Measurements from ENCODE around the gene HGFAC. TPM values are rescaled to one million over a fixed set of nuclear protein-coding genes. Genes with fewer than 3 reads are reported as not detected.

The HGFAC gene
- total and polyA plus RNA-seq, 4 donors: 0.24 to 2.6 (median 0.37) TPM

DNA sequence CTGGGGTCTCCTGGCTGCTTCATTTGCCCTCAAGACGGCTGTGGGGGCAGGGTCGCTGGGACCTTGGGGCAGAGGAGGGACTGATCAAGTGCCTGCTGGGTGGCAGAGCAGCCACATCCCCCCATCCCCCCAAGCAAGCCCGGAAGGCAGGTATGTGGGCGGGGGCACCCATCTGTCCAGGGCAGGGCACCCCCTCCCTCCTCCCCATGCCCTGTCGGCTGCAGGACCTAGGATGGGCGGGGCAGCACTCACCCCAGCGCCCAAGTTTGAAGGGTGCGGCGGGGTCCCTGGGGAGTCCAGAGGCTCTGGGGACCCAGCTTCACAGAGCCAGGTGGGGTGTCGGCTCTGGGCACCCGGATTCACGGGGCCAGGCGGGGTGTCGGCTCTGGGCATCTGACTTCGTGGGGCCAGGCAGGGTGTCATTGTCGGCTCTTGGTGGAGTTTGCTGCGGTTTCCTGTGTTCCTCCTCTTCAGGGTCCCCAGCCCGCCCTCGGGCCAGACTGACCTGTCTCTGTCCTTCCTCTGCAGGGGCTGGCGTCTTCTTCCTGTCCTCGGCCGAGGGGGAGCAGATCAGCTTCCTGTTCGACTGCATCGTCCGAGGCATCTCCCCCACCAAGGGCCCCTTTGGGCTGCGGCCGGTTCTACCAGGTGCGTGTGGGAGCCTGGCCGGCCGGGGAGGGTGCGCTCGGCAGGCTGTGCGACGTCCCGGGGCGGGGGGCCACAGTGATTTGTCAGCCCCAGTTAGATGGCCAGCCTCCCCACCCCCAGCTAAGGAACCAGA is 43.4 kb downstream of the HGFAC start:
- Histone ChIP-seq H3K27me3 (ENCODE audit: control insufficient read depth in 3 of 3, insufficient read depth in 3 of 3, low read length in 2 of 3) (peaks cover 0 to 41% (median 3%) of the 10 kb centered on the region in 3 donors), H3K9me3 (ENCODE audit: control insufficient read depth in 4 of 4, insufficient read depth in 3 of 4, low read length in 3 of 4) (no peaks in the 10 kb centered on the region), H3K4me1 (ENCODE audit: control insufficient read depth in 5 of 5, insufficient read depth in 5 of 5, low read length in 5 of 5) (peaks cover 0 to 12% (median 0%) of the 10 kb centered on the region in 5 donors), H3K4me3 (no peak overlapping the region), H3K27ac (ENCODE audit: low read depth in 1 of 2, low read length in 1 of 2) (peak overlapping the region in 1 of 2 donors; percentile 89), H3K36me3 (ENCODE audit: control insufficient read depth in 4 of 4, insufficient read depth in 4 of 4, low read length in 4 of 4) (no peaks in the 10 kb centered on the region), H3K9ac (ENCODE audit: insufficient read depth in 1 of 2, low read length in 2 of 2) (no peak overlapping the region)
- ATAC-seq (ENCODE audit: insufficient read depth, low FRiP score): no peak
- 17 to 18% methylated on average over 29 to 36 of the region's 36 CpGs for WGBS, 2 donors
- TF ChIP-seq CTCF (IDR thresholded peaks at IDR 0.05; ENCODE audit: control extremely low read depth, extremely low read depth): no peak
- DNase-seq: peak in 1 of 3 donors; percentile 42

GRCh38 chr4:3485886-3486540 is 44.2 kb downstream of the HGFAC start:
- ATAC-seq (ENCODE audit: insufficient read depth, low FRiP score) (no peak), DNase-seq (no peak)
- peaks cover 0 to 9% (median 0%) of the 10 kb centered on the region in 5 donors for H3K4me1 ChIP-seq (ENCODE audit: control insufficient read depth in 5 of 5, insufficient read depth in 5 of 5, low read length in 5 of 5)
- H3K36me3 ChIP-seq (ENCODE audit: control insufficient read depth in 4 of 4, insufficient read depth in 4 of 4, low read length in 4 of 4): no peaks in the 10 kb centered on the region
- peak overlapping the region in 1 of 2 donors; percentile 89 for H3K27ac ChIP-seq (ENCODE audit: low read depth in 1 of 2, low read length in 1 of 2)
- peaks cover 0 to 48% (median 9%) of the 10 kb centered on the region in 3 donors for H3K27me3 ChIP-seq (ENCODE audit: control insufficient read depth in 3 of 3, insufficient read depth in 3 of 3, low read length in 2 of 3)
- no peaks in the 10 kb centered on the region for H3K9me3 ChIP-seq (ENCODE audit: control insufficient read depth in 4 of 4, insufficient read depth in 3 of 4, low read length in 3 of 4)
- no peak overlapping the region for H3K9ac ChIP-seq (ENCODE audit: insufficient read depth in 1 of 2, low read length in 2 of 2)
- no peak overlapping the region for H3K4me3 ChIP-seq
- 84 to 88% methylated on average over 25 of the region's 25 CpGs for WGBS, 2 donors
- TF ChIP-seq CTCF (IDR thresholded peaks at IDR 0.05; ENCODE audit: control extremely low read depth, extremely low read depth): no peak

DNA sequence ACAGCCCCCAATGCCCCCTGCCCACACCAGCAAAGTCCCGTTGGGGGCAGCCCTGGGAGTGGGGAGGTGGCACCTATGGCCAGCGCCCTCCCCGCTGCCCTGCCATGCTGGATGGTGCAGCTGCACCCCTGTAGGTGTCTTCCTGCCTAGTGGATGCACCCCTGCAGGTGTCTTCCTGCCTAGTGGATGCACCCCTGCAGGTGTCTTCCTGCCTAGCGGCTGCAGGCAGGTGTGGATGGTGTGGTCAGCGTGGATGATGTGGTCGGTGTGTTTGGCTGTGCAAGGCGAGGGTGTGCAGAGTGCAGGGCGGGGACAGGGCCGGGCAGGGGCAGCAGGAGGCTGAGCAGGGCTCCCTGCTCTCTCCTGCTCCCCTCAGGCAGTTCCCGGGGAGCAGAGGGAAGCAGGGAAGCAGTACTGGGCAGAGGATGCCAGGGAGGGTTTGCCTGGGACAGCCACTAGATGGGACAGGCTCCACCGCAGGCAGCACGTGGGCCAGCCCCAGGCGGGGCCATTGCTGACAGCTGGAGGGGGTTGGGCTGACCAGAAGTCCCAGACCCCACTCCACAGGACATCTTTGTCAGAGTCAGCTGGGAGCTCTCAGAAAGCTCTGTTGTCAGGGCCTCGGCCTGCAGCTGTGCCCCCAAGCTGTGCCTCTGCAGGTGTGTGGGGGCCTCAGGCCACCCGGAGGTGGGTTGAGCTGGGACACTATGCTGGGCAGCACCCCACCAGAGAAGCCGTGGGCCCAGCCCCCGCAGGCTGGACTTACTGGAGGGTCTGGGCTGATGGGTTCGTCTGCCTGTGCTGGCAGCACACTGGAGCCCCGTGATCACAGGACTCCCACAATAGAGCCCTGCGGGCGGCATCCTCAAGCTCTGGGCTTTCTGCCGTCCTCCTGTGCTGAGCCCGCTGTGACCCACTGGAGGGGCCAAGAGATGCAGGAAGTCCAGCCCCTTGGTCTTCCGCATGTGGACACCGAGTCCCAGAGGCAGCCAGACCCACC is 45.1 kb downstream of the HGFAC start:
- TF ChIP-seq CTCF (IDR thresholded peaks at IDR 0.05; ENCODE audit: control extremely low read depth, extremely low read depth): no peak
- DNase-seq: no peak

More for the DNA sequence above, 45.1 kb downstream of the HGFAC start:
- no peaks in the 10 kb centered on the region for H3K36me3 ChIP-seq (ENCODE audit: control insufficient read depth in 4 of 4, insufficient read depth in 4 of 4, low read length in 4 of 4)
- peaks cover 0 to 6% (median 0%) of the 10 kb centered on the region in 5 donors for H3K4me1 ChIP-seq (ENCODE audit: control insufficient read depth in 5 of 5, insufficient read depth in 5 of 5, low read length in 5 of 5)
- peaks cover 0 to 56% (median 13%) of the 10 kb centered on the region in 3 donors for H3K27me3 ChIP-seq (ENCODE audit: control insufficient read depth in 3 of 3, insufficient read depth in 3 of 3, low read length in 2 of 3)
- 74 to 77% methylated on average over 24 to 25 of the region's 25 CpGs for WGBS, 2 donors
- H3K9me3 ChIP-seq (ENCODE audit: control insufficient read depth in 4 of 4, insufficient read depth in 3 of 4, low read length in 3 of 4): no peaks in the 10 kb centered on the region
- ATAC-seq (ENCODE audit: insufficient read depth, low FRiP score): no peak
- peak overlapping the region in 1 of 2 donors; percentile 89 for H3K27ac ChIP-seq (ENCODE audit: low read depth in 1 of 2, low read length in 1 of 2)
- no peak overlapping the region for H3K9ac ChIP-seq (ENCODE audit: insufficient read depth in 1 of 2, low read length in 2 of 2)
- no peak overlapping the region for H3K4me3 ChIP-seq

All from lung (tissue), 12 donors.